ENCODE results near the gene DYNLT4. TPM values are rescaled to one million over a fixed set of nuclear protein-coding genes. Genes with fewer than 3 reads are reported as not detected.
A peak's percentile ranks its signal among the peaks of the same experiment; 100 is the strongest.

Gene DYNLT4
- total and polyA plus RNA-seq, 2 of the 13 experiments (the other 11 are each of a cell fraction or from before 2014, with no cell fraction given), result 0.77 TPM; not detected in 1

GRCh38 chr1:44827197-44828002 lies 20.2 kb upstream of the DYNLT4 start (continued):
- TF ChIP-seq ZNF839 (CRISPR knock-in tag; IDR thresholded peaks at IDR 0.05; ENCODE audit: borderline replicate concordance) (no peak), ZNF350 (CRISPR knock-in tag; IDR thresholded peaks at IDR 0.05; ENCODE audit: borderline replicate concordance, low read depth) (peak; percentile 65; the same call in 1 of the 2 replicates), ZNF414 (CRISPR knock-in tag; IDR thresholded peaks at IDR 0.05) (no peak), TCF12 (IDR thresholded peaks at IDR 0.05) (no peak), TCF12 (CRISPR knock-in tag; IDR thresholded peaks at IDR 0.05) (no peak; the same call in 1 of the 2 replicates), ZBTB46 (CRISPR knock-in tag; IDR thresholded peaks at IDR 0.05; ENCODE audit: borderline replicate concordance) (no peak), CREM (IDR thresholded peaks at IDR 0.05) (no peak), CREM (CRISPR knock-in tag; IDR thresholded peaks at IDR 0.05) (no peak), MIXL1 (CRISPR knock-in tag; IDR thresholded peaks at IDR 0.05) (no peak), ESRRA (CRISPR knock-in tag; IDR thresholded peaks at IDR 0.05; ENCODE audit: low read depth) (peak; percentile 26; the same call in 1 of the 2 replicates), ZNF460 (CRISPR knock-in tag; IDR thresholded peaks at IDR 0.05; ENCODE audit: borderline replicate concordance) (no peak), MAZ (IDR thresholded peaks at IDR 0.05; ENCODE audit: borderline replicate concordance, low read depth, low read length) (no peak; the same call in 1 of the 2 replicates), MAZ (CRISPR knock-in tag; IDR thresholded peaks at IDR 0.05; ENCODE audit: low read depth) (no peak), ZBTB33 (CRISPR knock-in tag; IDR thresholded peaks at IDR 0.05) (no peak), HOXA7 (CRISPR knock-in tag; IDR thresholded peaks at IDR 0.05) (no peak), POLR2AphosphoS5 (IDR thresholded peaks at IDR 0.05; ENCODE audit: low read depth, low read length) (no peak), KDM4B (CRISPR knock-in tag; IDR thresholded peaks at IDR 0.05) (no peak), ZNF775 (CRISPR knock-in tag; IDR thresholded peaks at IDR 0.05; ENCODE audit: borderline replicate concordance) (no peak), SIX4 (CRISPR knock-in tag; IDR thresholded peaks at IDR 0.05) (0 out of 2 replicates have a peak, but pooled peaks have one; percentile 31), TCF7 (IDR thresholded peaks at IDR 0.05; ENCODE audit: low read depth) (peak; percentile 90), ARHGAP35 (CRISPR knock-in tag; IDR thresholded peaks at IDR 0.05; ENCODE audit: borderline replicate concordance) (no peak)
- TF ChIP-seq, protein P1, sequence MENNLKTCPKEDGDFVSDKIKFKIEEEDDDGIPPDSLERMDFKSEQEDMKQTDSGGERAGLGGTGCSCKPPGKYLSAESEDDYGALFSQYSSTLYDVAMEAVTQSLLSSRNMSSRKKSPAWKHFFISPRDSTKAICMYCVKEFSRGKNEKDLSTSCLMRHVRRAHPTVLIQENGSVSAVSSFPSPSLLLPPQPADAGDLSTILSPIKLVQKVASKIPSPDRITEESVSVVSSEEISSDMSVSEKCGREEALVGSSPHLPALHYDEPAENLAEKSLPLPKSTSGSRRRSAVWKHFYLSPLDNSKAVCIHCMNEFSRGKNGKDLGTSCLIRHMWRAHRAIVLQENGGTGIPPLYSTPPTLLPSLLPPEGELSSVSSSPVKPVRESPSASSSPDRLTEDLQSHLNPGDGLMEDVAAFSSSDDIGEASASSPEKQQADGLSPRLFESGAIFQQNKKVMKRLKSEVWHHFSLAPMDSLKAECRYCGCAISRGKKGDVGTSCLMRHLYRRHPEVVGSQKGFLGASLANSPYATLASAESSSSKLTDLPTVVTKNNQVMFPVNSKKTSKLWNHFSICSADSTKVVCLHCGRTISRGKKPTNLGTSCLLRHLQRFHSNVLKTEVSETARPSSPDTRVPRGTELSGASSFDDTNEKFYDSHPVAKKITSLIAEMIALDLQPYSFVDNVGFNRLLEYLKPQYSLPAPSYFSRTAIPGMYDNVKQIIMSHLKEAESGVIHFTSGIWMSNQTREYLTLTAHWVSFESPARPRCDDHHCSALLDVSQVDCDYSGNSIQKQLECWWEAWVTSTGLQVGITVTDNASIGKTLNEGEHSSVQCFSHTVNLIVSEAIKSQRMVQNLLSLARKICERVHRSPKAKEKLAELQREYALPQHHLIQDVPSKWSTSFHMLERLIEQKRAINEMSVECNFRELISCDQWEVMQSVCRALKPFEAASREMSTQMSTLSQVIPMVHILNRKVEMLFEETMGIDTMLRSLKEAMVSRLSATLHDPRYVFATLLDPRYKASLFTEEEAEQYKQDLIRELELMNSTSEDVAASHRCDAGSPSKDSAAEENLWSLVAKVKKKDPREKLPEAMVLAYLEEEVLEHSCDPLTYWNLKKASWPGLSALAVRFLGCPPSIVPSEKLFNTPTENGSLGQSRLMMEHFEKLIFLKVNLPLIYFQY (CRISPR knock-in tag; IDR thresholded peaks at IDR 0.05; ENCODE audit: borderline replicate concordance), result no peak
